Measurements from ENCODE around the gene SLC2A8.

The SLC2A8 gene

DNA sequence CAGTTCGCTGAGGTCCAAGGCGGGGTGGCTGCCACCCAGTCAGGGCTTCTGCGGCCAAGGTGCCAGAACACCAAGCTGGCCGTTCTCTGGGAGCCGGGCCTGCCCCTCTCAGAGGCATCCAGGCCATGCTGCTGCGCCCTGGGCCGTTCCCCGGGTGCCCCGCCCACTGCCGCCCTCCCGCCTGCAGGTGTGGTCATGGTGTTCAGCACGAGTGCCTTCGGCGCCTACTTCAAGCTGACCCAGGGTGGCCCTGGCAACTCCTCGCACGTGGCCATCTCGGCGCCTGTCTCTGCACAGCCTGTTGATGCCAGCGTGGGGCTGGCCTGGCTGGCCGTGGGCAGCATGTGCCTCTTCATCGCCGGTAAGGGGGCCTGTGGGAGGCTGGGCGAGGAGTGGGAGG, 7.7 kb downstream of the SLC2A8 start:
- no peak for DNase-seq

DNA sequence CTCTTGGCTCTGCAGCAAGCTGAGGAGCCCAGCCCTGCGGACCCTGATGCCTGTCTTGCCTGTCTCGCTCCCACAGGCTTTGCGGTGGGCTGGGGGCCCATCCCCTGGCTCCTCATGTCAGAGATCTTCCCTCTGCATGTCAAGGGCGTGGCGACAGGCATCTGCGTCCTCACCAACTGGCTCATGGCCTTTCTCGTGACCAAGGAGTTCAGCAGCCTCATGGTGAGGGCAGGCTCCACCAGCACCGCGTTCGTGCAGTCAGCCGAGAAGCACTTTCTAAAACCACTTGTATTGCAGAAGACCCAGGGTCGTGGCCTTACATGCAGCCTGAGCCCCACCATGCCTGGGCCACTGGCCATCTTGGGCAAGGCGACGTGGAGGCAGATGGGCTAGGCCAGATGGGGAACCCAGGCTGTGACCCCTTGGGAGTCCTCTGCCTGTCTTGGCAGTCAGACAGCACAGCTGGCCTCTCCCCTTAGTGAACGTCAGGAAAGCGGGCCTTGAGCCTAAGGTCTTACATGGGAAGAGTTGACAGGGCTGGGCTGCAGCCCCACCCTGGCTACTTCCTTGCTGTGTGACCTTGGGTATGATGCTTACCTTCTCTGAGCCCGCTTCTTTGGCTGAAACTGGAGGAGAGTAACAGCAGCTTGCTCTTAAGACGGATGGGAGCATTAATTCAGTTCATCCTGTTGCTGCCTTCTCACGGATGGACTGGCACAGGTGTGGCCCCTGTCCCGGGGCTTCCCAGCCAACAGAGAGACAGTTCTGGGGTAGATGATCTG, 8.6 kb downstream of the SLC2A8 start:
- DNase-seq, result no peak

- no peak for DNase-seq
Measured at GRCh38 chr9:127406799-127407491, 10.0 kb downstream of the SLC2A8 start.

- no peak for DNase-seq
Measured at GRCh38 chr9:127407492-127407843, 10.5 kb downstream of the SLC2A8 start.

DNA sequence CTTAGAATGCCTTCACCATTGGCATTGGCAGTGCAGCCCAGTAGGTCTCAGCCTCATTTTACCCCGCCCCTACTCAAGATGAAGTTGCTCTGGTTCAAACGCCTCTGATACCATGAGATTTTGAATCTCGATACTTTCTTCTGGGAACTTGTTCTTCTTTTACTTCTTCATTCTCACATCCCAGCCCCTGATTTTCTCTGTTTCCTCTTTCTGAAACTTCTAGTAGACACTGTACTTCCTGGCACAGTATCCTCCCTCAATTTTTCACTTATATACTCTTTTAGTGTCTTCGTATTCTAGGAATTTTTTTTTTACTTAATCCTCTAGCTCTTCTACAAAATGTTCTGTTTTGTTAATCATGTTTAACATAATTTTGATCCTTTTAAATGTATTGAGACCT, 14.2 kb downstream of the SLC2A8 start:
- DNase-seq, result no peak

- DNase-seq, result no peak
Measured at GRCh38 chr9:127415141-127415540, 18.2 kb downstream of the SLC2A8 start.

- DNase-seq, result no peak
Measured at GRCh38 chr9:127415657-127416056, 18.7 kb downstream of the SLC2A8 start.

- DNase-seq, result no peak
Measured at GRCh38 chr9:127417131-127418036, 20.4 kb downstream of the SLC2A8 start.

DNA sequence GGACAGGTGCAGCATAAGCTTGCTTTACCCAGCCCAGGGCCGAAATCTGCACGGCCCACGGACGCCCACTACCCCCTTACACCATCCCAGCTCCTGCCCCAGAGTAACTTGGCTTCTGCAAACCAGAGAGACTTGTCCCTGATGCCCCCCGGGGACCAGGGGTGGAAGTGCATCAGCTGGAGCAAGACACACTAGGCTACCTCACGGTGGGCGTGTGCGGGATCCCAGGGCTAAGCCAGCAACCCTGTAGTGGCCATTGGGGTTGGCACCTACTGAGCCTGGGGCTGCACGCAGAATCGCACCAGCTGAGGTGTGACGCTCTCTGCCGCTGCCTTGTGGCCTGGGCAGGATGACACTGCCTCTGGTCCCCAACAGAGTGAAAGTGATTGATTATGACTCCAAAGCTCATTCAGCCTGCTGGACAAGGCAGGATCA, 21.1 kb downstream of the SLC2A8 start:
- peak; percentile 40 for DNase-seq

DNA sequence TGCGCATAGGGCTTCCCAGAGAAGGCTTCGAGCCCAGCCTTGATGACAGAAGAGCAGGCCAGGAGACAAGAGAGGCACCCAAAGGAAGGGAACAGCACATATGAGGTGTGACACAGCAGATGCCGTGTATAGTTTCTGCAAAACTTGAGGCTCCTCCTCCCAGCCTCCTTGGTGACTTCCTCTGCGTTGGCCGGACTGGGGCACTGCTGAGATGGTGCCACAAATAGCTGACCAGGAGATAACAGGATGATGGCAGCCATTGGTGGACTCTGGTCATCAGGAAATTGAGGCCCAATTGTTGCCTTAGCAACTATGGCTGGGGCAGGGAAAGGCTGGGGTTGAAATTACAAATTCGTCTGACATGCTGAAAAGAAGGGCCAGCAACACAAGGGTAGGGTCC, 22.4 kb downstream of the SLC2A8 start:
- DNase-seq, result no peak

GRCh38 chr9:127421057-127421456, 24.1 kb downstream of the SLC2A8 start:
- DNase-seq, result no peak

DNA sequence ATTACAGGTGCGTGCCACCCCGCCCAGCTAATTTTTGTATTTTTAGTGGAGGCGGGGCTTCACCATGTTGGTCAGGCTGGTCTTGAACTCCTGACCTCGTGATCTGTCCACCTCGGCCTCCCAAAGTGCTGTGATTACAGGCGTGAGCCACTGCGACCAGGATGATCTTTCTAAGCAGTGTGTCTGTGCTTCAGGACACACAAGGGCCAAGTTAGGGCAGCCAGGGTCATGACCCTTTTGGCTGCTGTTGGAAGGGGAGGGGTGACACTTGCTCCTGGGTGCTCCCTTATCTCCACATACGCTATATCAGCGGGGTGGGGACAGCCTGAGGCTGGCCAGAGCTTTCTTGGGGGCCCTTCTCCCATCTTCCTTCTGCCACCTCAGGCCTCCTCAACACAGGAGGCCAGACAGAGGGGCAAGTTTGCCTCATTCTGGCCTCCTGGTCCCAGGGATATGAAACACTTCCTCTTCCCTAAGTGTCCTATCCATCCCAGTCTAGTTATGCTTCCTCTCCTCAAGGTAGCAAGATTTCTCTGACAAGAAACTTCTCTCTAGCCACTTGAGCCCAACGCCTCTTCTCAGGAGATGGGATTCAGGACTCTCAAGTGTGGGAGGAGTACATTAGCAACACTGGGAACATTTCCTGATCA, 25.3 kb downstream of the SLC2A8 start:
- no peak for DNase-seq

- DNase-seq, result no peak
Measured at GRCh38 chr9:127422787-127423186, 25.8 kb downstream of the SLC2A8 start.

GRCh38 chr9:127423476-127423933, 26.5 kb downstream of the SLC2A8 start:
- DNase-seq, result no peak

GRCh38 chr9:127423934-127424675, 27.1 kb downstream of the SLC2A8 start, which contains the start of gene ZNF79:
Gene ZNF79 (plus strand): TSS chr9:127424382. CDS start chr9:127424788, 406 bp downstream.
- DNase-seq, result peak; percentile 84

DNA sequence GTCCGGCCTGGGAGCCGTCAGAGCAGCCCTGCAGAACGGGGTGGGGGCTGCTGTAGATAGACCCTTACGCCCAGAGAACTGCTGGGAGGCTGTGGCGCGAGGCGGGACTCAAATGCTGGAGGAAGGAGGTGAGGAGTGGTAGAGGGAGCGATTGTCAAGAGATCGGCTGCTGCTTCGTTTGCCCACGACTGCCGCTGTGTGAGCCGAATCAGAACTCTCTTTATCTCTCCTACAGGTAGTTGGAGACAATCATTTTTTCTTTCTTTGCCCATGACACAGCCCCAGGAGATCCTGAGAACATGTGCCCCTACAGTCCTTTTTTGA, 27.7 kb downstream of the SLC2A8 start:
- DNase-seq, result no peak

- DNase-seq, result no peak
Measured at GRCh38 chr9:127426756-127427155, 29.8 kb downstream of the SLC2A8 start.

- no peak for DNase-seq
Measured at GRCh38 chr9:127428348-127428747, 31.4 kb downstream of the SLC2A8 start.

GRCh38 chr9:127430415-127430814, 33.4 kb downstream of the SLC2A8 start:
- DNase-seq, result no peak

GRCh38 chr9:127437497-127438264, 40.7 kb downstream of the SLC2A8 start:
- DNase-seq, result no peak

GRCh38 chr9:127438394-127438793, 41.4 kb downstream of the SLC2A8 start:
- no peak for DNase-seq

Measured in NK-92 treated with Interleukin-12 subunit alpha and Interleukin-12 subunit beta, amount 100 ng/mL, for 24 hours (cell line).